Stimulated activated CD8-positive, alpha-beta memory T cell treated with anti-CD3 and anti-CD28 coated beads, Interleukin-12 subunit alpha, Interleukin-12 subunit beta, amount 100 ng/mL, for 24 hours (primary cell): ENCODE measurements around the gene HTR3D.
"Not testable (repeated sequence)": the region's sequence is repeated elsewhere in the genome, so short reads cannot be mapped to it uniquely, and the experiment has no call there.

Source experiments
- DNase-seq: peaks from one replicate; pipeline ENCODE4 v3.0.0-alpha.2; 2020; ENCODE audit errors: extremely low read depth

Gene HTR3D

GRCh38 chr3:184031187-184031792 is at the start of gene HTR3D:
Gene HTR3D, plus strand, starts transcription at chr3:184031742. Its CDS starts 0 bp downstream, at chr3:184031742.
- no peak for DNase-seq

- DNase-seq: no peak
Observed at GRCh38 chr3:183981990-183982644, 49.4 kb upstream of the HTR3D start.

- DNase-seq: no peak
Observed at GRCh38 chr3:183984127-183984740, 47.3 kb upstream of the HTR3D start.

- no peak for DNase-seq
Observed at GRCh38 chr3:183984749-183985729, 46.5 kb upstream of the HTR3D start.

GRCh38 chr3:183987000-183987600 is 44.4 kb upstream of the HTR3D start:
- no peak for DNase-seq

GRCh38 chr3:183988216-183988790 is 43.2 kb upstream of the HTR3D start:
- no peak for DNase-seq

GRCh38 chr3:183991403-183991802 is 40.1 kb upstream of the HTR3D start:
- no peak for DNase-seq

- no peak for DNase-seq
Observed at GRCh38 chr3:184001761-184002160, 29.8 kb upstream of the HTR3D start.

- DNase-seq: no peak
Observed at GRCh38 chr3:184002469-184002868, 29.1 kb upstream of the HTR3D start.

- DNase-seq: no peak
Observed at GRCh38 chr3:184003187-184003967, 28.2 kb upstream of the HTR3D start.

GRCh38 chr3:184004476-184004875 is 27.1 kb upstream of the HTR3D start:
- DNase-seq: no peak

GRCh38 chr3:184005941-184006507 is 25.5 kb upstream of the HTR3D start:
- DNase-seq: no peak

- DNase-seq: not testable (repeated sequence)
Observed at GRCh38 chr3:184007143-184007813, 24.3 kb upstream of the HTR3D start.

GRCh38 chr3:184008161-184008560 is 23.4 kb upstream of the HTR3D start:
- DNase-seq: no peak

GRCh38 chr3:184011230-184011876 is 20.2 kb upstream of the HTR3D start:
- DNase-seq: no peak

GRCh38 chr3:184011937-184012889 is 19.3 kb upstream of the HTR3D start:
- no peak for DNase-seq

GRCh38 chr3:184015381-184016019 is 16.0 kb upstream of the HTR3D start:
- no peak for DNase-seq
